SK-N-SH treated with all-trans-retinoic acid at 6 μM for 48 hours (cell line): ENCODE measurements around the gene HSPA12A.

Experiments used
- ATAC-seq: fragments of 200-7000 bp; cut with Tn5 transposase; 3 replicates; pipeline ENCODE4 v1.9.1; 2020; ENCODE audit warnings: mild to moderate bottlenecking, moderate library complexity
- BACH2 ChIP-seq: fragments of 250-450 bp; sonication (Bioruptor Pico); IDR thresholded peaks from 2 replicates; pipeline ENCODE4 v1.9.0; 2021; ENCODE audit warnings: mild to moderate bottlenecking, borderline replicate concordance
- CREB5 ChIP-seq: fragments of 250-450 bp; sonication (Bioruptor Pico); IDR thresholded peaks from 2 replicates; pipeline ENCODE4 v1.5.1; 2020; ENCODE audit warnings: low read depth, mild to moderate bottlenecking, moderate library complexity
- CSDC2 ChIP-seq: fragments of 250-450 bp; sonication (Bioruptor Pico); IDR thresholded peaks from 2 replicates; pipeline ENCODE4 v1.5.0; 2020; ENCODE audit warnings: mild to moderate bottlenecking, moderate library complexity
- CSRNP3 ChIP-seq: fragments of 250-450 bp; sonication (Bioruptor Pico); IDR thresholded peaks from 2 replicates; pipeline ENCODE4 v1.5.1; 2021; ENCODE audit warnings: mild to moderate bottlenecking, moderate library complexity
- ESRRG ChIP-seq: fragments of 250-450 bp; sonication (Bioruptor Pico); IDR thresholded peaks from 2 replicates; pipeline ENCODE4 v1.6.1; 2021; ENCODE audit warnings: mild to moderate bottlenecking
- GLIS3 ChIP-seq: fragments of 250-450 bp; sonication (Bioruptor Pico); IDR thresholded peaks from 2 replicates; pipeline ENCODE4 v1.5.0; 2020; ENCODE audit warnings: mild to moderate bottlenecking, moderate library complexity
- OSR1 ChIP-seq: fragments of 250-450 bp; sonication (Bioruptor Pico); IDR thresholded peaks from 2 replicates; pipeline ENCODE4 v1.8.0; 2022; ENCODE audit warnings: moderate library complexity, mild to moderate bottlenecking, inconsistent platforms
- PPARA ChIP-seq: fragments of 250-450 bp; sonication (Bioruptor Pico); IDR thresholded peaks from 2 replicates; pipeline ENCODE4 v1.5.0; 2020; ENCODE audit warnings: mild to moderate bottlenecking, borderline replicate concordance
- SNAI2 ChIP-seq: fragments of 250-450 bp; sonication (Bioruptor Pico); IDR thresholded peaks from 2 replicates; pipeline ENCODE4 v1.5.0; 2020; ENCODE audit warnings: mild to moderate bottlenecking, moderate library complexity
- TCF4 ChIP-seq: fragments of 250-450 bp; sonication (Bioruptor Pico); IDR thresholded peaks from 2 replicates; pipeline ENCODE4 v1.8.0; 2021; ENCODE audit warnings: mild to moderate bottlenecking, moderate library complexity, borderline replicate concordance
- TSHZ2 ChIP-seq: fragments of 250-450 bp; sonication (Bioruptor Pico); IDR thresholded peaks from 2 replicates; pipeline ENCODE4 v1.5.0; 2020; ENCODE audit warnings: mild to moderate bottlenecking, moderate library complexity
- ZC3H10 ChIP-seq: fragments of 250-450 bp; sonication (Bioruptor Pico); IDR thresholded peaks from 2 replicates; pipeline ENCODE4 v1.5.1; 2021; ENCODE audit warnings: mild to moderate bottlenecking, moderate library complexity
- ZFP3 ChIP-seq: fragments of 250-450 bp; sonication (Bioruptor Pico); IDR thresholded peaks from 2 replicates; pipeline ENCODE4 v1.5.0; 2020; ENCODE audit warnings: mild to moderate bottlenecking, moderate library complexity
- ZNF565 ChIP-seq: fragments of 450-650 bp; formaldehyde crosslinking; conservative IDR thresholded peaks from 2 replicates; pipeline ENCODE4 v1.5.0; 2020; ENCODE audit warnings: low read depth, mild to moderate bottlenecking, moderate library complexity
- ZNF70 ChIP-seq: fragments of 450-650 bp; formaldehyde crosslinking; IDR thresholded peaks from 2 replicates; pipeline ENCODE4 v1.5.0; 2020; ENCODE audit warnings: mild to moderate bottlenecking, moderate library complexity
- ZNF8 ChIP-seq: fragments of 450-650 bp; formaldehyde crosslinking; IDR thresholded peaks from 2 replicates; pipeline ENCODE4 v1.5.0; 2020; ENCODE audit warnings: mild to moderate bottlenecking, moderate library complexity
- TF ChIP-seq, protein P1 (sequence below): fragments of 250-450 bp; sonication (Bioruptor Pico); IDR thresholded peaks from 2 replicates; pipeline ENCODE4 v1.8.0; 2021; ENCODE audit warnings: low read depth, mild to moderate bottlenecking, moderate library complexity, borderline replicate concordance
- TF ChIP-seq, protein P2 (sequence below): fragments of 250-450 bp; sonication (Bioruptor Pico); IDR thresholded peaks from 2 replicates; pipeline ENCODE4 v1.8.0; 2020; ENCODE audit warnings: mild to moderate bottlenecking, moderate library complexity, borderline replicate concordance

Gene HSPA12A

DNA sequence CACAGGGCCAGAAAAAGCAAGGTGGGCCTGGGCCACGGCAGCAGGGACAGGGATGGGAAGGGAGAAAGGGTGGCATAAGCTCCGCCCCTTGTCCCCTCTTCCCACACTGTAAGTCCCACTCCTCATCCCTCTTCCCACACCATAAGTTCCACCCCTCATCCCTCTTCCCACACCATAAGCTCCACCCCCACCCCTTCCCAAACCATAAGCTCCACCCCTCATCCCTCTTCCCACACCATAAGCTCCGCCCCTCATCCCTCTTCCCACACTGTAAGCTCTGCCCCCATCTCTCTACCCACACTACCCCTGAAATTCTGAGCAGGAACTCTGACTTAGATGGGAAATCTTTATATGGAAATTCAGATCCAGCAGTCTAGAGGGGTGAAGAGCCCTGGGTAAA, 55.7 kb downstream of the HSPA12A start:
- ATAC-seq, result no peak
- no peak for TF ChIP-seq GLIS3
- TF ChIP-seq PPARA (CRISPR knock-in tag), result no peak
- no peak for TF ChIP-seq ZC3H10 (CRISPR knock-in tag)
- no peak for TF ChIP-seq OSR1 (CRISPR knock-in tag)
- TF ChIP-seq ZFP3 (CRISPR knock-in tag), result no peak
- no peak for TF ChIP-seq BACH2
- TF ChIP-seq CSRNP3, result no peak
- TF ChIP-seq CSDC2 (CRISPR knock-in tag), result no peak
- TF ChIP-seq, protein P1, sequence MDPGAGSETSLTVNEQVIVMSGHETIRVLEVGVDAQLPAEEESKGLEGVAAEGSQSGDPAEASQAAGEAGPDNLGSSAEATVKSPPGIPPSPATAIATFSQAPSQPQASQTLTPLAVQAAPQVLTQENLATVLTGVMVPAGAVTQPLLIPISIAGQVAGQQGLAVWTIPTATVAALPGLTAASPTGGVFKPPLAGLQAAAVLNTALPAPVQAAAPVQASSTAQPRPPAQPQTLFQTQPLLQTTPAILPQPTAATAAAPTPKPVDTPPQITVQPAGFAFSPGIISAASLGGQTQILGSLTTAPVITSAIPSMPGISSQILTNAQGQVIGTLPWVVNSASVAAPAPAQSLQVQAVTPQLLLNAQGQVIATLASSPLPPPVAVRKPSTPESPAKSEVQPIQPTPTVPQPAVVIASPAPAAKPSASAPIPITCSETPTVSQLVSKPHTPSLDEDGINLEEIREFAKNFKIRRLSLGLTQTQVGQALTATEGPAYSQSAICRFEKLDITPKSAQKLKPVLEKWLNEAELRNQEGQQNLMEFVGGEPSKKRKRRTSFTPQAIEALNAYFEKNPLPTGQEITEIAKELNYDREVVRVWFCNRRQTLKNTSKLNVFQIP (CRISPR knock-in tag), result no peak
- no peak for TF ChIP-seq CREB5

GRCh38 chr10:116685807-116686206, 56.6 kb downstream of the HSPA12A start:
- TF ChIP-seq PPARA (CRISPR knock-in tag) (no peak), TSHZ2 (CRISPR knock-in tag) (no peak), SNAI2 (no peak), ZC3H10 (CRISPR knock-in tag) (no peak), TCF4 (CRISPR knock-in tag) (no peak), CSRNP3 (no peak), ZNF8 (CRISPR knock-in tag) (no peak), ESRRG (CRISPR knock-in tag) (no peak)
- no peak for ATAC-seq

DNA sequence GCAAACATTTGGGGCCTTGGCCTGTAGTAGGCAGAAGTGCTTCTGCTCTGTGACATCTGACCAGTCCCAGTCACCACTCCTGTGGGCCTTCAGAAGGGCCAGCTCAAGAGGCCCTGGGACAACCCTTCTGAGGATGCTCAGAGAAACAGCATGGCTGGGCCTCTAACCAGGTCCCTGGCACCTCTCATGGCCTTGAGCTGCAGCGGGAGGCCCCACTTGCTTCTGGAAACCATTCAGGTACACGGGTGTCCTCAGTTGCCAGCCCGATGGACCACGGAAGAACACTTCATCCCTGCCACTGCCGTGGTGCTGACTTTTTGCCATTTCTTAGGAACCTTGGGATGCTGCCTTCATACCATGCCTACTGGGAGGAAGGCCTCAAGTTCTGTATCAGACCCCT, 57.6 kb downstream of the HSPA12A start:
- no peak for ATAC-seq

More for the DNA sequence above, 57.6 kb downstream of the HSPA12A start:
- TF ChIP-seq ZFP3 (CRISPR knock-in tag) (no peak), TCF4 (CRISPR knock-in tag) (no peak), ESRRG (CRISPR knock-in tag) (no peak), ZC3H10 (CRISPR knock-in tag) (no peak), ZNF8 (CRISPR knock-in tag) (no peak), ZNF565 (CRISPR knock-in tag) (no peak), SNAI2 (no peak), ZNF70 (CRISPR knock-in tag) (no peak), CREB5 (no peak), GLIS3 (no peak), CSRNP3 (no peak)
- TF ChIP-seq, protein P1 (CRISPR knock-in tag), result no peak
- TF ChIP-seq, protein P2, sequence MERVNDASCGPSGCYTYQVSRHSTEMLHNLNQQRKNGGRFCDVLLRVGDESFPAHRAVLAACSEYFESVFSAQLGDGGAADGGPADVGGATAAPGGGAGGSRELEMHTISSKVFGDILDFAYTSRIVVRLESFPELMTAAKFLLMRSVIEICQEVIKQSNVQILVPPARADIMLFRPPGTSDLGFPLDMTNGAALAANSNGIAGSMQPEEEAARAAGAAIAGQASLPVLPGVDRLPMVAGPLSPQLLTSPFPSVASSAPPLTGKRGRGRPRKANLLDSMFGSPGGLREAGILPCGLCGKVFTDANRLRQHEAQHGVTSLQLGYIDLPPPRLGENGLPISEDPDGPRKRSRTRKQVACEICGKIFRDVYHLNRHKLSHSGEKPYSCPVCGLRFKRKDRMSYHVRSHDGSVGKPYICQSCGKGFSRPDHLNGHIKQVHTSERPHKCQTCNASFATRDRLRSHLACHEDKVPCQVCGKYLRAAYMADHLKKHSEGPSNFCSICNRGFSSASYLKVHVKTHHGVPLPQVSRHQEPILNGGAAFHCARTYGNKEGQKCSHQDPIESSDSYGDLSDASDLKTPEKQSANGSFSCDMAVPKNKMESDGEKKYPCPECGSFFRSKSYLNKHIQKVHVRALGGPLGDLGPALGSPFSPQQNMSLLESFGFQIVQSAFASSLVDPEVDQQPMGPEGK (CRISPR knock-in tag), result no peak
